Measurements from ENCODE around the gene RAP1GAP2. TPM values are rescaled to one million over a fixed set of nuclear protein-coding genes. Genes with fewer than 3 reads are reported as not detected.

Gene RAP1GAP2
- total RNA-seq, 3 donors from 2014 or later (not counting 1 experiment from before 2014, with no cell fraction given), result 274 to 418 (median 390) TPM

GRCh38 chr17:2819921-2820501 is 23.8 kb downstream of the RAP1GAP2 start:
- peak overlapping the region; percentile 56 to 64 for H3K27ac Mint-ChIP-seq
- no peak overlapping the region for H3K27ac ChIP-seq (ENCODE audit: low read length)
- H3K36me3 Mint-ChIP-seq, result no peaks in the 10 kb centered on the region
- H3K9me3 Mint-ChIP-seq, result no peaks in the 10 kb centered on the region
- H3K27me3 ChIP-seq (ENCODE audit: control insufficient read depth, insufficient read depth, low read length), result no peaks in the 10 kb centered on the region
- DNase-seq, result no peak
- peaks cover 15% of the 10 kb centered on the region for H3K36me3 ChIP-seq (ENCODE audit: control insufficient read depth, insufficient read depth, low read length)
- H3K4me1 ChIP-seq (ENCODE audit: control insufficient read depth, insufficient read depth, low read length), result peaks cover 76% of the 10 kb centered on the region
- H3K4me3 ChIP-seq (ENCODE audit: low read length), result no peak overlapping the region
- intact Hi-C loops (cut with micrococcal nuclease), result no loop called here
- peak; percentile 32 to 68 (median 63) for ATAC-seq
- H3K4me1 Mint-ChIP-seq, result peaks cover 55 to 59% of the 10 kb centered on the region in 2 donors
- H3K27me3 Mint-ChIP-seq (ENCODE audit: low read depth in 2 of 2), result no peaks in the 10 kb centered on the region
- no peak for TF ChIP-seq CTCF (IDR thresholded peaks at IDR 0.05)
- peak overlapping the region; percentile 55 for H3K4me3 Mint-ChIP-seq
- WGBS (ENCODE audit: insufficient coverage), result 56% methylated on average over 11 of the region's 11 CpGs
- H3K9me3 ChIP-seq (ENCODE audit: control insufficient read depth, insufficient read depth, low read length), result no peaks in the 10 kb centered on the region

GRCh38 chr17:2821868-2822267 is 25.6 kb downstream of the RAP1GAP2 start:
- no peak overlapping the region for H3K27ac ChIP-seq (ENCODE audit: low read length)
- H3K4me1 Mint-ChIP-seq, result peaks cover 61 to 70% of the 10 kb centered on the region in 2 donors
- peaks cover 8% of the 10 kb centered on the region for H3K36me3 Mint-ChIP-seq
- 80% methylated on average over 8 of the region's 8 CpGs for WGBS (ENCODE audit: insufficient coverage)
- no peaks in the 10 kb centered on the region for H3K9me3 ChIP-seq (ENCODE audit: control insufficient read depth, insufficient read depth, low read length)
- no peak overlapping the region for H3K4me3 ChIP-seq (ENCODE audit: low read length)
- no peaks in the 10 kb centered on the region for H3K27me3 Mint-ChIP-seq (ENCODE audit: low read depth in 2 of 2)
- H3K4me1 ChIP-seq (ENCODE audit: control insufficient read depth, insufficient read depth, low read length), result peaks cover 77% of the 10 kb centered on the region
- TF ChIP-seq CTCF (IDR thresholded peaks at IDR 0.05), result no peak
- H3K27ac Mint-ChIP-seq, result peak overlapping the region in 1 of 2 donors; percentile 24
- intact Hi-C loops (cut with micrococcal nuclease), result no loop called here
- peaks cover 19% of the 10 kb centered on the region for H3K36me3 ChIP-seq (ENCODE audit: control insufficient read depth, insufficient read depth, low read length)
- no peaks in the 10 kb centered on the region for H3K9me3 Mint-ChIP-seq
- DNase-seq (no peak), ATAC-seq (no peak)
- no peaks in the 10 kb centered on the region for H3K27me3 ChIP-seq (ENCODE audit: control insufficient read depth, insufficient read depth, low read length)
- no peak overlapping the region for H3K4me3 Mint-ChIP-seq

- Histone ChIP-seq H3K27me3 (ENCODE audit: control insufficient read depth, insufficient read depth, low read length) (no peaks in the 10 kb centered on the region), H3K27ac (ENCODE audit: low read length) (no peak overlapping the region), H3K36me3 (ENCODE audit: control insufficient read depth, insufficient read depth, low read length) (peaks cover 19% of the 10 kb centered on the region), H3K9me3 (ENCODE audit: control insufficient read depth, insufficient read depth, low read length) (no peaks in the 10 kb centered on the region), H3K4me3 (ENCODE audit: low read length) (no peak overlapping the region), H3K4me1 (ENCODE audit: control insufficient read depth, insufficient read depth, low read length) (peaks cover 78% of the 10 kb centered on the region)
- no peak for TF ChIP-seq CTCF (IDR thresholded peaks at IDR 0.05)
- Mint-ChIP-seq H3K4me3 (peak overlapping the region; percentile 28), H3K9me3 (no peaks in the 10 kb centered on the region), H3K27ac (peak overlapping the region in 1 of 2 donors; percentile 24), H3K27me3 (ENCODE audit: low read depth in 2 of 2) (no peaks in the 10 kb centered on the region), H3K4me1 (peaks cover 65 to 74% of the 10 kb centered on the region in 2 donors), H3K36me3 (peaks cover 8% of the 10 kb centered on the region)
- no peak for ATAC-seq
- 78% methylated on average over 3 of the region's 7 CpGs for WGBS (ENCODE audit: insufficient coverage)
- intact Hi-C loops (cut with micrococcal nuclease), result no loop called here
- no peak for DNase-seq
Observed at GRCh38 chr17:2822358-2822757, 26.1 kb downstream of the RAP1GAP2 start.

All from natural killer cell (primary cell).